Activated gamma-delta T cell treated with anti-CD3 and anti-CD28 coated beads, Interleukin-2, amount 50 U/mL, for 16 hours (primary cell): ENCODE measurements around the gene MECP2.
"Not testable (repeated sequence)": the region's sequence is repeated elsewhere in the genome, so short reads cannot be mapped to it uniquely, and the experiment has no call there.

ENCODE experiments used
- DNase-seq: peaks from one replicate; pipeline ENCODE4 v3.0.0-alpha.2; 2020; ENCODE audit warnings: low read depth

Gene MECP2

DNA sequence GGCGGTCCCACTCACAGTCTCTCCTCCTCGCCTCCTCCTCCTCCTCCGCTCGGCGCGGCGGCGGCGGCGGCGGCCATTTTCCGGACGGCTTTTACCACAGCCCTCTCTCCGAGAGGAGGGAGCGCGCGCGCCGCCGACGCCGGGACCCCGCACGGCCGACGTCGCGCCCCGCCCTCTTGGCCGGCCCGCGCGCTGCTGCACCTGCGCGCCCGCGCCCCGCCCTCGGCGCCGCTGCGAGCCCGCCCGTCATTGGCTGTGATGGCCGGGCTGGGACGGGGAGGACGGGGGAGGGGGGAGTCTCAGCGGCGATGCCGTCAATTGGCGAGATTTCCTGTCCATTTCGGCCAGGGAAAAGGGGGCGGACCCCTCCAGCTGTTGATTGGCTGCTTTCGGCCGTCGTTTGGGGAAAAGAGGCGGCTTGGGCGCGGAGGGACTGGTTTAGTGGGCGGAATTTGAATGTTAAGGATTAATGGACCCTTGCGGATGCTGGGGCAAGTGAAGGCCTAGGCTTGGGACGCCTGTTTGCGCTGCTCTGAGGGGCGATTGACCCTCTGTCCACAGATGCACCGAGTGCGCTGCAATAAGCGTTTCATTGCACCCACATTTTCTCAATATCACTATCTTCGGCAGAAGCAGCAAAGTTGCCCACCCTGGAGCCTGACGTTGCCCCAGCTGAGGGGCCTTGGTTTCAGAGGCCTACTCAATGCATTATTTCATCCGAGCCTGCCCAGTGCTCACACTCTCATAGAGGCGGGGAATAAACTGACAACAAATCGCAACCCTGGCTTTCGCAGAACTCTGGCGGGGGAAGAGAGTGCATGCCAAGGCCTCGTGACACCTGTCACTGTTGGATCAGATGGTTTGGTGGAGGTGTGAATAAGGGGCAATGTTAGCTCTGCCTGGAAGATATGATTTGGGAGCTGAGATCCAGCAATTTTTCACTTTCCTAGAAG is at the start of gene MECP2:
Gene MECP2, minus strand, starts transcription at position 129 of the 953 bp plus-strand sequence.
- peak; percentile 71 for DNase-seq

- not testable (repeated sequence) for DNase-seq
Observed at GRCh38 chrX:154144010-154144409, 46.5 kb upstream of the MECP2 start, which contains the start of gene OPN1LW. Gene OPN1LW, plus strand, starts transcription at chrX:154144243. Its CDS starts 41 bp downstream, at chrX:154144284.

DNA sequence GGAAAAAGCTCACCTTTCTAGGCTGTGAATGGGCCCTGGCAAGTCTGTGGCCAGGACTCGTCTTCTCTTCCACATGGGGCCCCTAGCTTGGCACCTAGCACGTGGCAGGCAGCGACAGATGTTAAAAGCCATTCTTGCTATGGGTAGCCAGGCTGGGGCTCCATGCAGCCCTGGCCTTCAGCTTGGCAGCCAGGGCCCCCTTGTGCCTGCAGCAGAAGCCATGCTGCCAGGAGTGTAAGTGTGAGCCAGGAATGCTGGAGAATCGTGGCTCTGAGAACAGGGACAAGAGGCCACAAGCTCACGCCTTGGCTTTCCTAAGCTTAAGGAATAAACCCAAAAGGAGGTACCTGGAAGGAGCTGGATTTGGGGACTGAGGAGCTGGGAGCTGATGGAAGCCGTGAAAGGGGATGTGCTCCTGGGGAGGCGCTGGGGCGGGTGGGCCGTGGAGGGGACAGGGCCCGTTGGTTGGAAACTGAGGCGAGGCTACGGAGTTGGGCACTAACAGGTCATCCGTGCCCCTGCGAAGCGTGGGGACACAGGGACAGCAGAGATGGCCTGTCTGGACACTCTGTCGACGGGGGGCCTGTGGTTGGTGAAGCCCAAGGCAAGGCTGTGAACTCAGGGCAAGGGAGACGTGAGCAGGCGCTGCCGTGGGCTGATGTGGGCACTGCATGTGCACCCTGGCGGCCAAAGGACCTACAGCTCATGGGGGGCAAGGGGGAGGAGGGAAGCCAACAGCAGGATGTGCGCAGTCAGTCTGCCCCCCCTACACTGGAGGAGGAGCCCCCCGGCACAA is 45.6 kb upstream of the MECP2 start:
- no peak for DNase-seq

GRCh38 chrX:154142386-154142785 is 44.9 kb upstream of the MECP2 start:
- DNase-seq: no peak

DNA sequence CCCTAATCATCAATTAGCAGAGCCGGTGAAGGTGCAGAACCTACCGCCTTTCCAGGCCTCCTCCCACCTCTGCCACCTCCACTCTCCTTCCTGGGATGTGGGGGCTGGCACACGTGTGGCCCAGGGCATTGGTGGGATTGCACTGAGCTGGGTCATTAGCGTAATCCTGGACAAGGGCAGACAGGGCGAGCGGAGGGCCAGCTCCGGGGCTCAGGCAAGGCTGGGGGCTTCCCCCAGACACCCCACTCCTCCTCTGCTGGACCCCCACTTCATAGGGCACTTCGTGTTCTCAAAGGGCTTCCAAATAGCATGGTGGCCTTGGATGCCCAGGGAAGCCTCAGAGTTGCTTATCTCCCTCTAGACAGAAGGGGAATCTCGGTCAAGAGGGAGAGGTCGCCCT is 43.2 kb upstream of the MECP2 start:
- no peak for DNase-seq

DNA sequence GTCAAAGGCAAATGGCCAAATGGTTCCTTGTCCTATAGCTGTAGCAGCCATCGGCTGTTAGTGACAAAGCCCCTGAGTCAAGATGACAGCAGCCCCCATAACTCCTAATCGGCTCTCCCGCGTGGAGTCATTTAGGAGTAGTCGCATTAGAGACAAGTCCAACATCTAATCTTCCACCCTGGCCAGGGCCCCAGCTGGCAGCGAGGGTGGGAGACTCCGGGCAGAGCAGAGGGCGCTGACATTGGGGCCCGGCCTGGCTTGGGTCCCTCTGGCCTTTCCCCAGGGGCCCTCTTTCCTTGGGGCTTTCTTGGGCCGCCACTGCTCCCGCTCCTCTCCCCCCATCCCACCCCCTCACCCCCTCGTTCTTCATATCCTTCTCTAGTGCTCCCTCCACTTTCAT is 42.7 kb upstream of the MECP2 start:
- no peak for DNase-seq

DNA sequence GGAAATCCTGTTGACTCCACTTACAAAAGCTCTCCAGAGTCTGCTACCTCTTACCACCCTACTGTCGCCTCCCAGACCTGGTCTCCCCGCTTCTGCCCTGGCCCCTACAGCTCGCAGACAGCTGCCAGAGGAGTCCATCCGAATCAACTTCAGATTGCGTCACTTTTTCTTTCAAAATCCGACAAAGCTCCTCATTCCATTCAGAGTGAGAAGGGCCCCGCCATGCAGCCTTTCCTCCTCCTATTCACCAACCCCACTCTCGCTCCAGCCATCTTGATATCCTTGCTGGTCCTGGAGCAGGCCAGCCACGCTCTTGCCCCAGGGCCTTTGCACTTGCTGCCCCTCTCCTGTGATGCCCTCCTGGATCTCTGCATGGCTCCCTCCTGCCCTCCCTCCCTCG is 41.3 kb upstream of the MECP2 start:
- DNase-seq: no peak

GRCh38 chrX:154136627-154137161 is 39.2 kb upstream of the MECP2 start:
- DNase-seq: peak; percentile 52

- DNase-seq: no peak
Observed at GRCh38 chrX:154135458-154136229, 38.1 kb upstream of the MECP2 start.

- DNase-seq: no peak
Observed at GRCh38 chrX:154132366-154132765, 34.8 kb upstream of the MECP2 start.

DNA sequence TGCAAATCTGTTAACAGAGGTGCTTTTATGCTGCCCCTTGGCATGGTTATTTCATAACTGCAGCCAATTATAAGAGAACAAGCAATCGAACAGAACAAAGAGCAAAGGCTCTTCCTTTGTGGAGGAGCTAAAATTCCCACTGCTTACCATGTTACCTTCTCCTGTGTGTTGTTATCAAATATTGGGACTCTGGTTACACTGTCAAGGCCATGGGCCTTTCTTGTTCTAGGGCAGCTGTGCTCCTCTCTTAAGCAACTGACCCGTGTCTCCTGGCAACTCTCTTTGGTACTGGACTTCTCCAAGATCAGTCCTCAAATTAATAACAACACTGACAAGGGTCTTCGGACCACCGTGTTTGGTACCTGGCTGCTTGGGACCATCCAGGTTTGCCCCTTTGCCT is 34.4 kb upstream of the MECP2 start:
- DNase-seq: no peak

DNA sequence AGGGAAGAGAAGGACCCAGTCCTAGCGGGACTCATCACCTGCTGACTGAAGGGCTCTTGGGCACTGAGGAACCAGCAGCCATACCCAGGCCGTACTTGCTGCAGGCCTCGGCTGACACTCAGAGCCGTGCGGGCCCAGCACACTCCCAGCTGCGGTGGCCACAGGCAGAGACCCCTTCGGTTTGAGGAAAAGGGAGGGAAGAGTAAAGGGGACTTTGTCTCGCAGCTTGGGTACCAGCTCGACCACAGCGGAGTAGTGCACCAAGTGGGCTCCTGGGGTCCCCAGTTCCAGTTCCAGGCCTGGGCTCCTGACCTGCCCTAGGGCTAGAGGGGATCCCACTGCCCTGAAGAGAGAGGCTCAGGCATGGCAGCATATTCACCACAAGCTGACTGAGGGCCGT is 28.6 kb upstream of the MECP2 start:
- DNase-seq: no peak

DNA sequence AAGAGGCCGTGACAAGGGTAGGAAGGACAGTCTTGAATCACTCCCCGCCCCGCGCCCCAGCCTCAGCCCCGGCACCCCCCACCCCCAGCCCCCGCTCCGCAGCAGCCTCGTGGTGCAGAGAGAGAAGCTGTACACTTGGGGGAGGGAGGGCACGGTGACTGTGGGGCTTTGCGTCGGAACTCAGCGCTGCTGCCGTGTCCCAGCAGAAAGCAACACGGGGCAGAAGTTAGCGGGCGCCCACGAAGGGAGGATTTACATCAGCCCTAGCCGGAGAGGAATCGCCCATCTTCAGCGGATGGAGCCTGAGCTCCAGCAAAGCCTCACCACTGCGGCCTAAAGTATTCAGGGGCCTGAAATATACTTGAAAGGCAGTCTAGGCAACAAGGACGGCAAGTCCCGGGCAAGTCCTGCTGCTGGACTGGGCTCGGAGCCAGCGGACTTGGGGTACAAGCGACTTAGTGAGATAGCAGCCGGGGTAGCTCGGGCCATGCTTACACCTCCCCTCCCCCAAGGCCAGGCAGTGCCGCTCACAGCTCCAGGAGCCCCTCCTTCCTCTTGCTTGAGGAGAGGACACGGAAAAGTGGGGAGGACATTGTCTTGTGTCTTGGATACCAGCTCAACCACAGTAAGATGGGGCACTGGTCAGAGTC is 28.0 kb upstream of the MECP2 start:
- DNase-seq: no peak

DNA sequence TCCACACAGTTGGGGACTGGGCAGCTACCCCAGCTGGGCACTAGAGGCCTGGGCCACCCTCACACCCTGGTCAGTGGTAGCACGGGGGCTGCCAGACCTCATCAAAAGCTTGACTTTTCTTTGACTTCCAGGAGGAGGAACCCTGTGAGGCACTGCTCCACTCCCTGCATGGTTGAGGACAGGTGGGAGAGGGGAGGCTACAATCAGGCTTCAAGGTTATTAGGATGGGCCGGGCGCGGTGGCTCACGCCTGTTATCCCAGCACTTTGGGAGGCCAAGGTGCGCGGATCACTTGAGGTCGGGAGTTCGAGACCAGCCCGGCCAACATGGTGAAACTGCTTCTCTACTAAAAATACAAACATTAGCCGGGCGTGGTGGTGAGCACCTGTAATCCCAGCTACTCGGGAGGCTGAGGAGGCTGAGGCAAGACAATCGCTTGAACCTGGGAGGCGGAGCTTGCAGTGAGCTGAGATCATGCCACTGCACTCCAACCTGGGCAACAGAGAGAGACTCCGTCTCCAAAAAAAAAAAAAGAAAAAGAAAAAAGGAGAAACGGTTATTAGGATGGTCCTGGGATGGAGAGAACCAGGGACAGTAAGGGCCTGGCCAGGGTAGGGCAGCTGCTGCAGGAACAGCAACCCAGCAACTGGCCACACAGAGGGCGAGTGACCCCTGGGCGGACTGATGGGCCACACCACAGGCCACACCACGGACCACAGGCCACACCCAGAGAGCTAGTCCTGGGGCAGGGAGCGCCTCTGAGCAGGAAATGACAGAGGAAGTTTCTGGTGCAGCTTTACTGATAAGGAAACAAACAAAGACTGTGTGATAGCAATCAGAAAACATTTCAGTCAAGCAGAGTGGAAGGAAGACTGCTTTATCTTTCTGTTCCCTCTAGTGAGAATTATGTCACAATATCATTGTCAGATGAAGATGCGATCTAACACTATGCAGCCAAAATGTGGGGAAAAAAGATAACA is 26.0 kb upstream of the MECP2 start:
- DNase-seq: no peak

GRCh38 chrX:154121961-154122360 is 24.4 kb upstream of the MECP2 start:
- no peak for DNase-seq

- no peak for DNase-seq
Observed at GRCh38 chrX:154121207-154121606, 23.7 kb upstream of the MECP2 start.

DNA sequence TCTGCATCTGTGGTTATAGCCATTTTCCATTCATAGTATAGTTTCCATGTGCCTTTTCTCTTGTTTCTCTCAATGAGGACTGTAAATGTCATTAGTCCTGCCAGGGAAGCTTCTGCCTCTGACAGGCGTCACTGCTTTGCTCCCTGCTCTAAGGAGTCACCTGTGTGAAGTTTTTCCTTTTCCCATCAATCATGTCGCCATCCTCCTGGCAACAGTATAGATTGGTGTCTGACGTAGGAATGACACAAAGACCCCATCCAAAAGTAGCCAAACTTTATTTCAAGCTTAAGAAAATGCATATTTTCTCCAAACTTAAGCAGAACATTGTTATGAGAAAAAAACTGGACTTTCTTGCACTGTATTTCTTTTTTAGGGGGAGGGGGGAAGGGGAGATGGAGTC is 23.1 kb upstream of the MECP2 start:
- DNase-seq: no peak

DNA sequence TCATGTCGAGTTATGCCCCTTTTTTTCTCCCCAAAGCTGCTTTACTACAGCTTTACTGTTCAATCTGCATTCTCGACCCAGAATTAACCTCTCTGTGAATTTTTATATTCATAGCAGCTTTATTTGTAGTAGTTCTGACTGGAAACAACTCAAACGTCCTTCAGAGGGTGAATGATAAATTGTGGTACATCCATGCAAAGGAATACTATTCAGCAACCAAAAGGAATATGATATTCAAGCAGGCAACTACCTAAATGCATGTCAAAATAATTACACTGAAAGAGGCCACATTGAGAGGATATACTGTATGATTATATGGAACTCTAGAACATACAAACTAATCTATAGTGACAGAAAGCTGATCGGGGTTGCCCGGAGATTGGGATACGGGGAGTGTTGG is 20.0 kb upstream of the MECP2 start:
- DNase-seq: no peak

GRCh38 chrX:154116426-154117211 is 19.1 kb upstream of the MECP2 start:
- DNase-seq: no peak
